IMR-90 (cell line): Measurements from ENCODE around the gene PIP5K1C. TPM values are rescaled to one million over a fixed set of nuclear protein-coding genes. Genes with fewer than 3 reads are reported as not detected.

Source experiments
- ATAC-seq: fragments of 200-7000 bp; cut with Tn5 transposase; 2 replicates; pipeline ENCODE4 v1.9.1; 2020; ENCODE audit warnings: low read depth, mild to moderate bottlenecking, moderate library complexity
- BruUV-seq: library from RNA; stranded (reverse); fragments of 400-500 nt; replicated peaks from 2 replicates; lab custom pipeline; 2021; lab: Mats Ljungman, UMichigan
- CTCF ChIA-PET: fragments of 300-600 bp; formaldehyde crosslinking; extraction: SDS; loops from one replicate; lab custom pipeline; 2021; ENCODE audit warnings: antibody characterized with exemption; lab: Yijun Ruan, JAX
- POLR2A ChIA-PET: fragments of 300-600 bp; sonication (Branson Sonifier 250); formaldehyde crosslinking; loops from one replicate; lab custom pipeline; 2022; ENCODE audit warnings: antibody characterized with exemption; ENCODE audit not compliant: unreplicated experiment; lab: Charles Lee
- DNase-seq: peaks from one replicate; pipeline ENCODE4 v3.0.0; 2013
- H2AFZ ChIP-seq: replicated peaks from 2 replicates; pipeline ENCODE3; 2013; ENCODE audit warnings: low read length, mild to moderate bottlenecking; ENCODE audit not compliant: poor library complexity
- H2AK5ac ChIP-seq: 2 replicates; pipeline ENCODE4 v1.6.1; 2013; ENCODE audit warnings: low read depth, low read length, inconsistent platforms
- H2AK9ac ChIP-seq: replicated peaks from 2 replicates; pipeline ENCODE3; 2013; ENCODE audit warnings: mild to moderate bottlenecking, low read depth, low read length, moderate library complexity; ENCODE audit not compliant: poor library complexity
- H2BK120ac ChIP-seq: 2 replicates; pipeline ENCODE4 v1.6.1; 2013; ENCODE audit warnings: low read depth, low read length, inconsistent platforms
- H2BK15ac ChIP-seq: 3 replicates; pipeline ENCODE4 v1.6.1; 2013; ENCODE audit warnings: low read depth, low read length, inconsistent platforms
- H2BK20ac ChIP-seq: 2 replicates; pipeline ENCODE4 v1.6.1; 2013; ENCODE audit warnings: low read depth, mild to moderate bottlenecking, inconsistent platforms, low read length, moderate library complexity
- H2BK5ac ChIP-seq: 2 replicates; pipeline ENCODE4 v1.6.1; 2013; ENCODE audit warnings: mild to moderate bottlenecking, low read depth, low read length, inconsistent platforms; ENCODE audit not compliant: poor library complexity, severe bottlenecking
- H3K14ac ChIP-seq: replicated peaks from 2 replicates; pipeline ENCODE4 v1.6.1; 2013; ENCODE audit warnings: low read depth, low read length, inconsistent platforms
- H3K18ac ChIP-seq: 2 replicates; pipeline ENCODE4 v1.6.1; 2013; ENCODE audit warnings: low read depth, low read length, control low read depth
- H3K23ac ChIP-seq: 2 replicates; pipeline ENCODE4 v1.6.1; 2013; ENCODE audit warnings: low read depth, low read length, inconsistent platforms
- H3K27ac ChIP-seq: 2 replicates; pipeline ENCODE4 v1.5.1; 2013; ENCODE audit warnings: mild to moderate bottlenecking, control low read depth, low read length; ENCODE audit not compliant: insufficient read depth
- H3K27me3 ChIP-seq: 2 replicates; pipeline ENCODE4 v1.6.1; 2013; ENCODE audit warnings: low read length; ENCODE audit not compliant: control insufficient read depth, insufficient read depth
- H3K36me3 ChIP-seq: 2 replicates; pipeline ENCODE4 v1.6.1; 2013; ENCODE audit warnings: low read length, mixed read lengths; ENCODE audit not compliant: control insufficient read depth, insufficient read depth
- H3K4ac ChIP-seq: 2 replicates; pipeline ENCODE4 v1.6.1; 2013; ENCODE audit warnings: low read depth, low read length, inconsistent platforms
- H3K4me1 ChIP-seq: 2 replicates; pipeline ENCODE4 v1.6.1; 2013; ENCODE audit warnings: low read length, mixed read lengths; ENCODE audit not compliant: control insufficient read depth, insufficient read depth
- H3K4me2 ChIP-seq: 2 replicates; pipeline ENCODE4 v1.6.1; 2013; ENCODE audit warnings: low read depth, mild to moderate bottlenecking, control low read depth, low read length, moderate library complexity
- H3K4me3 ChIP-seq: 2 replicates; pipeline ENCODE4 v1.5.1; 2013; ENCODE audit warnings: low read depth, mild to moderate bottlenecking, control low read depth, low read length, moderate library complexity; ENCODE audit not compliant: insufficient read depth
- H3K56ac ChIP-seq: 2 replicates; pipeline ENCODE4 v1.6.1; 2013; ENCODE audit warnings: low read length, inconsistent platforms; ENCODE audit not compliant: insufficient read depth; ENCODE audit errors: extremely low read depth
- H3K79me1 ChIP-seq, 2 experiments: 2 replicates each; pipeline ENCODE4 v1.6.1; 2013; ENCODE audit warnings: low read length in 2 of 2, inconsistent platforms in 1 of 2, low read depth in 1 of 2
- H3K9ac ChIP-seq: 2 replicates; pipeline ENCODE4 v1.6.1; 2013; ENCODE audit warnings: low read depth, low read length, control low read depth
- H3K9me1 ChIP-seq: 2 replicates; pipeline ENCODE4 v1.6.1; 2013; ENCODE audit warnings: low read length, inconsistent platforms; ENCODE audit not compliant: insufficient read depth
- H3K9me3 ChIP-seq: 2 replicates; pipeline ENCODE4 v1.6.1; 2013; ENCODE audit warnings: low read length; ENCODE audit not compliant: control insufficient read depth, insufficient read depth
- H4K20me1 ChIP-seq: 2 replicates; pipeline ENCODE4 v1.6.1; 2013; ENCODE audit warnings: low read length, inconsistent platforms; ENCODE audit not compliant: insufficient read depth
- H4K5ac ChIP-seq: 2 replicates; pipeline ENCODE4 v1.6.1; 2013; ENCODE audit warnings: mild to moderate bottlenecking, low read depth, low read length, control low read depth
- H4K8ac ChIP-seq, 2 experiments: 2 replicates each; pipeline ENCODE4 v1.6.1; 2013; ENCODE audit warnings: low read depth in 2 of 2, low read length in 2 of 2, control low read depth in 1 of 2, inconsistent platforms in 1 of 2
- H4K91ac ChIP-seq: 2 replicates; pipeline ENCODE4 v1.6.1; 2013; ENCODE audit warnings: low read depth, low read length, inconsistent platforms; ENCODE audit not compliant: insufficient read depth
- BHLHE40 ChIP-seq: fragments of 150-350 bp; IDR thresholded peaks from 2 replicates; pipeline ENCODE4 v1.6.1; 2016; ENCODE audit warnings: mild to moderate bottlenecking, low read depth, low read length
- CEBPB ChIP-seq: IDR thresholded peaks from 2 replicates; pipeline ENCODE4 v1.6.1; 2012; ENCODE audit warnings: low read depth, low read length, improper control_type of control experiment
- CHD1 ChIP-seq: IDR thresholded peaks from 2 replicates; pipeline ENCODE4 v1.6.1; 2012; ENCODE audit warnings: low read depth, low read length, improper control_type of control experiment
- CTCF ChIP-seq: conservative IDR thresholded peaks from 2 replicates; pipeline ENCODE4 v1.5.1; 2012; ENCODE audit warnings: mild to moderate bottlenecking, low read depth, low read length, improper control_type of control experiment
- FOS ChIP-seq: fragments of 150-350 bp; IDR thresholded peaks from 2 replicates; pipeline ENCODE4 v1.6.1; 2016; ENCODE audit warnings: low read depth, low read length
- MAFK ChIP-seq: IDR thresholded peaks from 2 replicates; pipeline ENCODE4 v1.6.1; 2012; ENCODE audit warnings: low read depth, low read length, improper control_type of control experiment
- MAZ ChIP-seq: IDR thresholded peaks from 2 replicates; pipeline ENCODE4 v1.6.1; 2012; ENCODE audit warnings: low read depth, mild to moderate bottlenecking, low read length, improper control_type of control experiment, moderate library complexity, borderline replicate concordance
- MXI1 ChIP-seq: IDR thresholded peaks from 2 replicates; pipeline ENCODE4 v1.6.1; 2012; ENCODE audit warnings: low read depth, mild to moderate bottlenecking, low read length, moderate library complexity, borderline replicate concordance
- NFE2L2 ChIP-seq: fragments of 150-350 bp; IDR thresholded peaks from 2 replicates; pipeline ENCODE4 v1.6.1; 2016; ENCODE audit warnings: low read depth, mild to moderate bottlenecking, low read length
- POLR2A ChIP-seq: IDR thresholded peaks from 2 replicates; pipeline ENCODE4 v1.6.1; 2012; ENCODE audit warnings: mild to moderate bottlenecking, low read depth, low read length
- RAD21 ChIP-seq: IDR thresholded peaks from 2 replicates; pipeline ENCODE4 v1.6.1; 2012; ENCODE audit warnings: low read length, improper control_type of control experiment
- RCOR1 ChIP-seq: IDR thresholded peaks from 2 replicates; pipeline ENCODE4 v1.6.1; 2012; ENCODE audit warnings: mild to moderate bottlenecking, low read length, improper control_type of control experiment; ENCODE audit not compliant: insufficient replicate concordance
- RFX5 ChIP-seq: IDR thresholded peaks from 2 replicates; pipeline ENCODE4 v1.8.0; 2012; ENCODE audit warnings: low read depth, mild to moderate bottlenecking, low read length, moderate library complexity
- SMC3 ChIP-seq: fragments of 150-350 bp; IDR thresholded peaks from 2 replicates; pipeline ENCODE4 v1.6.1; 2016; ENCODE audit warnings: low read depth, mild to moderate bottlenecking, antibody characterized with exemption, low read length, moderate library complexity
- USF2 ChIP-seq: fragments of 150-350 bp; IDR thresholded peaks from 2 replicates; pipeline ENCODE4 v1.6.1; 2017; ENCODE audit warnings: mild to moderate bottlenecking, antibody characterized with exemption, low read length, low read depth
- WGBS, 2 experiments: methylation state at CpG; one replicate each; pipeline versions ENCODE4 v1.1.5 to v1.1.7; 2013; ENCODE audit warnings: missing lambda C conversion rate in 2 of 2; ENCODE audit not compliant: insufficient read length in 1 of 2; ENCODE audit errors: extremely low coverage in 2 of 2; 5-methylcytosine and 5-hydroxymethylcytosine counted together
- dilution Hi-C: fragments of 300-500 bp; cut with HindIII; formaldehyde crosslinking; loops from one replicate; pipeline ENCODE4 v1.14.3; 2018; ENCODE audit warnings: low sequenced_read_pairs; ENCODE audit not compliant: unreplicated experiment
- in situ Hi-C: fragments of 300-500 bp; cut with MboI; formaldehyde crosslinking; loops from 3 replicates; pipeline ENCODE4 v1.14.3; 2019; ENCODE audit warnings: low sequenced_read_pairs, inconsistent platforms, mixed read lengths
- intact Hi-C: fragments of 100-400 bp; cut with micrococcal nuclease; formaldehyde crosslinking; loops from 2 replicates; pipeline ENCODE4 v1.10.0; 2022
- polyA plus RNA-seq, 3 experiments: library from polyadenylated mRNA; depleted of rRNA; stranded (reverse); fragments of >200 nt; gene quantifications; 2 replicates each; pipeline ENCODE4 v1.2.3, GENCODE V29; 2012; ENCODE audit warnings: low replicate concordance in 1 of 3
- total RNA-seq: library from RNA; depleted of rRNA; stranded (reverse); fragments of >200 nt; gene quantifications from 2 replicates; pipeline ENCODE4 v1.2.3, GENCODE V29; 2012
- TF ChIP-seq, protein P1 (sequence below): fragments of 150-350 bp; IDR thresholded peaks from 2 replicates; pipeline ENCODE4 v1.6.1; 2016; ENCODE audit warnings: low read depth, mild to moderate bottlenecking, low read length, moderate library complexity, borderline replicate concordance

Gene PIP5K1C
- total and polyA plus RNA-seq, 2 of the 4 experiments (the other 2 are of a cell fraction), result 13.6 to 23.3 TPM

GRCh38 chr19:3657395-3657769 lies 42.9 kb downstream of the PIP5K1C start:
- no peak overlapping the region for H3K18ac ChIP-seq
- H3K14ac ChIP-seq, result no peak overlapping the region
- ATAC-seq, result no peak
- no peak overlapping the region for H3K23ac ChIP-seq
- H4K8ac ChIP-seq, result no peak overlapping the region
- peaks cover 3% of the 10 kb centered on the region for H3K4me1 ChIP-seq
- no peak overlapping the region for H2AK9ac ChIP-seq
- BruUV-seq, result no TSS peak
- H3K4ac ChIP-seq, result no peak overlapping the region
- H3K79me1 ChIP-seq, result peaks cover 6 to 16% of the 10 kb centered on the region in 2 experiments
- POLR2A ChIA-PET, result no interaction called here
- no peak overlapping the region for H3K4me2 ChIP-seq
- H2BK5ac ChIP-seq, result no peak overlapping the region
- H3K9me3 ChIP-seq, result no peaks in the 10 kb centered on the region
- dilution Hi-C loops (no loop called here), in situ Hi-C loops (no loop called here), intact Hi-C loops (no loop called here)
- H4K5ac ChIP-seq, result no peak overlapping the region
- no peak overlapping the region for H3K9ac ChIP-seq
- H4K20me1 ChIP-seq, result no peaks in the 10 kb centered on the region
- no peak overlapping the region for H2BK20ac ChIP-seq
- H3K56ac ChIP-seq, result no peak overlapping the region
- H3K4me3 ChIP-seq, result no peak overlapping the region
- peaks cover 3% of the 10 kb centered on the region; the same call in 1 of the 2 replicates for H3K9me1 ChIP-seq
- H4K91ac ChIP-seq, result no peak overlapping the region
- no peak overlapping the region for H2BK120ac ChIP-seq
- TF ChIP-seq MAZ, result no peak
- no peak for TF ChIP-seq RAD21
- no peak for TF ChIP-seq MXI1
- TF ChIP-seq SMC3, result no peak
- TF ChIP-seq CEBPB, result no peak
- TF ChIP-seq BHLHE40, result no peak
- TF ChIP-seq MAFK, result no peak
- no peak for TF ChIP-seq CTCF
- no peak for TF ChIP-seq RCOR1
- no peak for TF ChIP-seq CHD1
- TF ChIP-seq, protein P1, sequence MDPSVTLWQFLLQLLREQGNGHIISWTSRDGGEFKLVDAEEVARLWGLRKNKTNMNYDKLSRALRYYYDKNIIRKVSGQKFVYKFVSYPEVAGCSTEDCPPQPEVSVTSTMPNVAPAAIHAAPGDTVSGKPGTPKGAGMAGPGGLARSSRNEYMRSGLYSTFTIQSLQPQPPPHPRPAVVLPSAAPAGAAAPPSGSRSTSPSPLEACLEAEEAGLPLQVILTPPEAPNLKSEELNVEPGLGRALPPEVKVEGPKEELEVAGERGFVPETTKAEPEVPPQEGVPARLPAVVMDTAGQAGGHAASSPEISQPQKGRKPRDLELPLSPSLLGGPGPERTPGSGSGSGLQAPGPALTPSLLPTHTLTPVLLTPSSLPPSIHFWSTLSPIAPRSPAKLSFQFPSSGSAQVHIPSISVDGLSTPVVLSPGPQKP, result no peak
- no peak for TF ChIP-seq RFX5
- TF ChIP-seq USF2, result no peak
- TF ChIP-seq FOS, result no peak
- no peak for TF ChIP-seq NFE2L2
- TF ChIP-seq POLR2A, result no peak
- CTCF ChIA-PET, result no interaction called here
- DNase-seq, result no peak
- no peak overlapping the region for H2BK15ac ChIP-seq
- no peak overlapping the region for H2AFZ ChIP-seq
- 98% methylated on average over 13 of the region's 16 CpGs; no CpG with 5 or more reads in 1 of the 2 experiments for WGBS, 2 experiments
- no peak overlapping the region for H3K27ac ChIP-seq
- H2AK5ac ChIP-seq, result no peak overlapping the region
- H3K27me3 ChIP-seq, result no peaks in the 10 kb centered on the region
- H3K36me3 ChIP-seq, result peaks cover 63% of the 10 kb centered on the region
